AG10803 (cell line): ENCODE results near the gene RDH5.

Experiments used
- DNase-seq: peaks from one replicate; pipeline ENCODE4 v3.0.0; 2010; ENCODE audit warnings: low read depth
- H3K4me3 ChIP-seq: 2 replicates; pipeline ENCODE4 v1.5.1; 2011; ENCODE audit warnings: mild to moderate bottlenecking, low read length, control low read depth
- CTCF ChIP-seq: conservative IDR thresholded peaks from 2 replicates; pipeline ENCODE4 v1.5.1; 2011; ENCODE audit warnings: mild to moderate bottlenecking, low read length, control low read depth, inconsistent platforms

The RDH5 gene

GRCh38 chr12:55688716-55689655, 31.2 kb upstream of the RDH5 start:
- DNase-seq = no peak
- TF ChIP-seq CTCF = no peak
- H3K4me3 ChIP-seq = no peak overlapping the region

GRCh38 chr12:55692631-55693322, 27.4 kb upstream of the RDH5 start:
- TF ChIP-seq CTCF = no peak
- H3K4me3 ChIP-seq = no peak overlapping the region
- no peak for DNase-seq

- DNase-seq = no peak
- TF ChIP-seq CTCF = no peak
- no peak overlapping the region for H3K4me3 ChIP-seq
Measured at GRCh38 chr12:55693323-55694187, 26.6 kb upstream of the RDH5 start.

GRCh38 chr12:55694188-55694515, 26.0 kb upstream of the RDH5 start:
- no peak for DNase-seq
- no peak for TF ChIP-seq CTCF
- H3K4me3 ChIP-seq = no peak overlapping the region

GRCh38 chr12:55694651-55695050, 25.5 kb upstream of the RDH5 start:
- TF ChIP-seq CTCF = no peak
- no peak for DNase-seq
- H3K4me3 ChIP-seq = no peak overlapping the region

- no peak for TF ChIP-seq CTCF
Measured at GRCh38 chr12:55695349-55695748, 24.8 kb upstream of the RDH5 start.

More at GRCh38 chr12:55695349-55695748, 24.8 kb upstream of the RDH5 start:
- no peak overlapping the region for H3K4me3 ChIP-seq
- DNase-seq = no peak
